ENCODE results near the gene SLC25A39. TPM values are rescaled to one million over a fixed set of nuclear protein-coding genes. Genes with fewer than 3 reads are reported as not detected.

SLC25A39 gene
- total and polyA plus RNA-seq, 2 of the 13 experiments (the other 11 are each of a cell fraction or from before 2014, with no cell fraction given): 144 to 151 TPM

GRCh38 chr17:44350733-44351226, 26.2 kb upstream of the SLC25A39 start:
- H3K9ac ChIP-seq (ENCODE audit: insufficient read depth, low read depth, low read length): no peak overlapping the region
- ChIA-PET POLR2A (no interaction called here), CTCF (ENCODE audit: low intra/inter-chr PET ratio, low total read pairs) (interaction anchor here (0.6 to 1.2 kb wide), 3 partner anchors 21 to 147 kb away, joined by 3 to 5 read pairs (median 4); no protein-coding TSS in a partner anchor)
- peak; percentile 75 for ATAC-seq
- no peak overlapping the region for H3K4me3 ChIP-seq (replicated peaks in 1 of 3; ENCODE audit: insufficient read depth in 1 of 3, low read depth in 2 of 3, low read length in 3 of 3)
- peak; percentile 57 for DNase-seq (ENCODE audit: low spot score)
- H3K4me2 ChIP-seq (ENCODE audit: low read depth, low read length): no peak overlapping the region
- H3K4me1 ChIP-seq (ENCODE audit: insufficient read depth, low read length): peaks cover 15% of the 10 kb centered on the region
- peak; percentile 83 for FAIRE-seq
- H3K9me3 ChIP-seq (ENCODE audit: low read length): no peaks in the 10 kb centered on the region
- no peaks in the 10 kb centered on the region for H3K79me2 ChIP-seq (ENCODE audit: insufficient read depth, low read length)
- in situ Hi-C loops (cut with HindIII; ENCODE audit: extremely low pct_ligation_motif_present, low pct_unique_long_range_greater_than_20kb) (no loop called here), intact Hi-C loops (cut with micrococcal nuclease; ENCODE audit: unreplicated experiment) (loop anchor here (10.0 kb wide), 1 partner anchor 174 kb away; no protein-coding TSS in a partner anchor)
- 100% methylated on average over 3 of the region's 6 CpGs for WGBS (ENCODE audit: low lambda C conversion rate)
- no peak overlapping the region for H3K27ac ChIP-seq (ENCODE audit: extremely low read length, insufficient read depth, low read length)
- H3K36me3 ChIP-seq (replicated peaks in 1 of 2; ENCODE audit: control insufficient read depth in 1 of 2, insufficient read depth in 2 of 2, low read length in 2 of 2): peaks cover 9 to 30% of the 10 kb centered on the region in 2 experiments
- peaks cover 8 to 10% of the 10 kb centered on the region in 2 experiments; a peak in 3 of 5 replicates for H3K27me3 ChIP-seq (ENCODE audit: control insufficient read depth in 1 of 2, insufficient read depth in 2 of 2, low read length in 2 of 2)
- H4K20me1 ChIP-seq (ENCODE audit: insufficient read depth, low read length): no peaks in the 10 kb centered on the region
- no TSS peak for BruUV-seq (replicated peaks)
- no peak overlapping the region for H2AFZ ChIP-seq (ENCODE audit: low read length)
- no peak for TF ChIP-seq FOXC1 (CRISPR knock-in tag; IDR thresholded peaks at IDR 0.05; ENCODE audit: borderline replicate concordance)
- TF ChIP-seq, protein P1, sequence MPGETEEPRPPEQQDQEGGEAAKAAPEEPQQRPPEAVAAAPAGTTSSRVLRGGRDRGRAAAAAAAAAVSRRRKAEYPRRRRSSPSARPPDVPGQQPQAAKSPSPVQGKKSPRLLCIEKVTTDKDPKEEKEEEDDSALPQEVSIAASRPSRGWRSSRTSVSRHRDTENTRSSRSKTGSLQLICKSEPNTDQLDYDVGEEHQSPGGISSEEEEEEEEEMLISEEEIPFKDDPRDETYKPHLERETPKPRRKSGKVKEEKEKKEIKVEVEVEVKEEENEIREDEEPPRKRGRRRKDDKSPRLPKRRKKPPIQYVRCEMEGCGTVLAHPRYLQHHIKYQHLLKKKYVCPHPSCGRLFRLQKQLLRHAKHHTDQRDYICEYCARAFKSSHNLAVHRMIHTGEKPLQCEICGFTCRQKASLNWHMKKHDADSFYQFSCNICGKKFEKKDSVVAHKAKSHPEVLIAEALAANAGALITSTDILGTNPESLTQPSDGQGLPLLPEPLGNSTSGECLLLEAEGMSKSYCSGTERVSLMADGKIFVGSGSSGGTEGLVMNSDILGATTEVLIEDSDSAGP (CRISPR knock-in tag; IDR thresholded peaks at IDR 0.05; ENCODE audit: borderline replicate concordance): peak; percentile 73; the same call in 1 of the 2 replicates
- no peak for TF ChIP-seq PHF20 (CRISPR knock-in tag; IDR thresholded peaks at IDR 0.05)
- no peak for TF ChIP-seq NFE2L2 (IDR thresholded peaks at IDR 0.05; ENCODE audit: low read length)
- TF ChIP-seq TEAD3 (CRISPR knock-in tag; optimal IDR thresholded peaks at IDR 0.05; ENCODE audit: borderline replicate concordance): peak; percentile 47
- TF ChIP-seq ZBTB26 (CRISPR knock-in tag; IDR thresholded peaks at IDR 0.05; ENCODE audit: borderline replicate concordance): 0 out of 2 replicates have a peak, but pooled peaks have one; percentile 17
- no peak for TF ChIP-seq RXRB (CRISPR knock-in tag; IDR thresholded peaks at IDR 0.05; ENCODE audit: borderline replicate concordance)
- TF ChIP-seq, protein P2, sequence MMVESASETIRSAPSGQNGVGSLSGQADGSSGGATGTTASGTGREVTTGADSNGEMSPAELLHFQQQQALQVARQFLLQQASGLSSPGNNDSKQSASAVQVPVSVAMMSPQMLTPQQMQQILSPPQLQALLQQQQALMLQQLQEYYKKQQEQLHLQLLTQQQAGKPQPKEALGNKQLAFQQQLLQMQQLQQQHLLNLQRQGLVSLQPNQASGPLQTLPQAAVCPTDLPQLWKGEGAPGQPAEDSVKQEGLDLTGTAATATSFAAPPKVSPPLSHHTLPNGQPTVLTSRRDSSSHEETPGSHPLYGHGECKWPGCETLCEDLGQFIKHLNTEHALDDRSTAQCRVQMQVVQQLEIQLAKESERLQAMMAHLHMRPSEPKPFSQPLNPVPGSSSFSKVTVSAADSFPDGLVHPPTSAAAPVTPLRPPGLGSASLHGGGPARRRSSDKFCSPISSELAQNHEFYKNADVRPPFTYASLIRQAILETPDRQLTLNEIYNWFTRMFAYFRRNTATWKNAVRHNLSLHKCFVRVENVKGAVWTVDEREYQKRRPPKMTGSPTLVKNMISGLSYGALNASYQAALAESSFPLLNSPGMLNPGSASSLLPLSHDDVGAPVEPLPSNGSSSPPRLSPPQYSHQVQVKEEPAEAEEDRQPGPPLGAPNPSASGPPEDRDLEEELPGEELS (CRISPR knock-in tag; IDR thresholded peaks at IDR 0.05): no peak
- no peak for TF ChIP-seq RARA (CRISPR knock-in tag; IDR thresholded peaks at IDR 0.05)
- no peak for TF ChIP-seq ZBTB3 (CRISPR knock-in tag; IDR thresholded peaks at IDR 0.05; ENCODE audit: borderline replicate concordance, low read depth)
- TF ChIP-seq POGK (CRISPR knock-in tag; conservative IDR thresholded peaks at IDR 0.05): no peak
- TF ChIP-seq JUN (CRISPR knock-in tag; IDR thresholded peaks at IDR 0.05): no peak
- TF ChIP-seq ZNF574 (CRISPR knock-in tag; IDR thresholded peaks at IDR 0.05): peak; percentile 56; the same call in 1 of the 2 replicates
- TF ChIP-seq CCAR2 (optimal IDR thresholded peaks at IDR 0.05; ENCODE audit: low read depth, low read length): no peak
- TF ChIP-seq FOXA3 (CRISPR knock-in tag; IDR thresholded peaks at IDR 0.05): no peak
